NCI-H1417 (cell line): ENCODE measurements around the gene SYT13.
"Not testable (repeated sequence)": the region's sequence is repeated elsewhere in the genome, so short reads cannot be mapped to it uniquely, and the experiment has no call there.

ENCODE experiments used
- DNase-seq, 3 experiments: peaks; one replicate each; lab custom pipeline; 2025; lab: John Stamatoyannopoulos, UW

Gene SYT13

GRCh38 chr11:45273509-45273908 is 12.6 kb downstream of the SYT13 start:
- no peak for DNase-seq

GRCh38 chr11:45272701-45273100 is 13.4 kb downstream of the SYT13 start:
- peak in 2 of 3 experiments; percentile 32 to 77 for DNase-seq

- DNase-seq, result peak in 1 of 3 experiments; percentile 33
Observed at GRCh38 chr11:45270946-45271716, 15.0 kb downstream of the SYT13 start.

- no peak for DNase-seq
Observed at GRCh38 chr11:45269678-45270077, 16.5 kb downstream of the SYT13 start.

GRCh38 chr11:45267652-45268299 is 18.4 kb downstream of the SYT13 start:
- DNase-seq, result peak in 1 of 3 experiments; percentile 28

- no peak for DNase-seq
Observed at GRCh38 chr11:45267052-45267451, 19.1 kb downstream of the SYT13 start.

GRCh38 chr11:45266676-45267020 is 19.5 kb downstream of the SYT13 start:
- no peak for DNase-seq

- DNase-seq, result no peak
Observed at GRCh38 chr11:45265969-45266675, 20.0 kb downstream of the SYT13 start.

GRCh38 chr11:45264839-45265515 is 21.2 kb downstream of the SYT13 start:
- no peak for DNase-seq

GRCh38 chr11:45263773-45264172 is 22.4 kb downstream of the SYT13 start:
- no peak for DNase-seq

GRCh38 chr11:45262900-45263299 is 23.2 kb downstream of the SYT13 start:
- DNase-seq, result peak in 2 of 3 experiments; percentile 85 to 96

GRCh38 chr11:45260071-45260470 is 26.1 kb downstream of the SYT13 start:
- DNase-seq, result no peak

GRCh38 chr11:45259592-45259991 is 26.5 kb downstream of the SYT13 start:
- DNase-seq, result no peak

- no peak for DNase-seq
Observed at GRCh38 chr11:45258982-45259530, 27.1 kb downstream of the SYT13 start.

- DNase-seq, result no peak
Observed at GRCh38 chr11:45254070-45254469, 32.1 kb downstream of the SYT13 start.

GRCh38 chr11:45253640-45254039 is 32.5 kb downstream of the SYT13 start:
- no peak for DNase-seq

- DNase-seq, result no peak
Observed at GRCh38 chr11:45252877-45253276, 33.3 kb downstream of the SYT13 start.

- peak in 2 of 3 experiments; percentile 8 for DNase-seq
Observed at GRCh38 chr11:45252134-45252856, 33.8 kb downstream of the SYT13 start.

GRCh38 chr11:45250035-45250718 is 36.0 kb downstream of the SYT13 start:
- DNase-seq, result peak in 1 of 3 experiments; percentile 52

GRCh38 chr11:45249372-45249771 is 36.8 kb downstream of the SYT13 start:
- not testable (repeated sequence) for DNase-seq
